Measurements from ENCODE around the gene STXBP5.

The STXBP5 gene

DNA sequence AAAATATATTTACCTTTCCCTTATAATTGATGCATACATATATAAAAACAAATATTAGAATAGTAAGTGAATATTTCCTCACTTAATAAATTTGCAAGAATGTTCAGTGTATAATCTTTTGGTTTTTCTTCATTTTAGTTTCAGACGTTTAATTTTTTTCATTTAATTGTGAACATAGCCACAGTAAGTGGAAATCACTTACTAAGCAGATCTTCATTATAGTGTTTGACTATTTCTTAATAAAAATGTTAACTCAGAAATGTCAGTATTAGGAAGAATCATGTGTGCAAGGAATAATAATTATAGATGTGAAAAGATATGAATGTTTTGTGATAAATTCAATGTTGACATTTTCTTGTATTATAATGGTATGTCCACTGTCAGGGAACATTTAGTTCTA is 27.4 kb downstream of the STXBP5 start:
- no peak overlapping the region for H3K4me3 ChIP-seq (ENCODE audit: low read length)
- no peak for TF ChIP-seq CTCF (IDR thresholded peaks at IDR 0.05; ENCODE audit: insufficient read depth, low read depth, low read length, missing control alignments)
- no peak for DNase-seq (ENCODE audit: low read depth)

GRCh38 chr6:147234685-147235084 is 30.5 kb downstream of the STXBP5 start:
- no peak for TF ChIP-seq CTCF (IDR thresholded peaks at IDR 0.05; ENCODE audit: insufficient read depth, low read depth, low read length, missing control alignments)
- DNase-seq (ENCODE audit: low read depth), result no peak
- H3K4me3 ChIP-seq (ENCODE audit: low read length), result no peak overlapping the region

GRCh38 chr6:147238164-147238563 is 33.9 kb downstream of the STXBP5 start:
- no peak for TF ChIP-seq CTCF (IDR thresholded peaks at IDR 0.05; ENCODE audit: insufficient read depth, low read depth, low read length, missing control alignments)
- DNase-seq (ENCODE audit: low read depth), result no peak
- H3K4me3 ChIP-seq (ENCODE audit: low read length), result no peak overlapping the region

DNA sequence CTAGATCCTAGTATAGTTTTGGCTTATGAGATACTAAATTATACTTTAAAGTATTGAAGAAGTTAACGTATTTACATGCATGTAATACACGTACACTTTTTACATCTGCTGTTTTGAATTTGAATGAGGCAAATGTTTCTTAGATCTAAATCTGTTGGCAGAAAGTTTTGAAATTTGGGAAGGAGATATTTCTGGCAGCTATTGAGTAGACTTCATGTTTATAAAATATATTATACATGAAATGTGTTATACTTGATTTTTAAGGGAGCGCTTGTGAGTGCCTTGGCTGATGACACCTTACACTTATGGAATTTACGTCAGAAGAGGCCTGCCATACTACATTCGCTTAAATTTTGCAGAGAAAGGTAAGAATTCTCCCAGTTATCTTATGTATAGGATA is 34.7 kb downstream of the STXBP5 start:
- no peak overlapping the region for H3K4me3 ChIP-seq (ENCODE audit: low read length)
- TF ChIP-seq CTCF (IDR thresholded peaks at IDR 0.05; ENCODE audit: insufficient read depth, low read depth, low read length, missing control alignments), result no peak
- no peak for DNase-seq (ENCODE audit: low read depth)

- H3K4me3 ChIP-seq (ENCODE audit: low read length), result no peak overlapping the region
- no peak for DNase-seq (ENCODE audit: low read depth)
- no peak for TF ChIP-seq CTCF (IDR thresholded peaks at IDR 0.05; ENCODE audit: insufficient read depth, low read depth, low read length, missing control alignments)
Observed at GRCh38 chr6:147244832-147245231, 40.6 kb downstream of the STXBP5 start.

DNA sequence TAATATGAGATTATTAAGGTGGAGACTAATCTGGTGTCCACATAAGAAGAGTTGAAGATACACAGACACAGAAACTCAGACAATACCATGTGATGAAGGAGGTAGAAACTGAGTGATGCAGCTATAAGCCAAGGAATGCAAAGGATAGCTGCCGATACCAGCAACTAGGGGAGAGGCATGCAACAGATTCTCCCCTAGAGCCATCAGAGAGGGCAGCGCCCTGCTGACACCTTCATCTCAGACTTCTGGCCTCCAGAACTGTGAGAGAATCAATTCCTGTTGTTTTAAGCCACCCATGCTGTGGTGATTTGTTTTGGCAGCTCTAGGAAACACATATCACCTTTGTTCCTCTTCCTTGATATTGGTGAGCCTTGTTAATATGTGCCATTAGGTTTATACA is 41.5 kb downstream of the STXBP5 start:
- no peak for DNase-seq (ENCODE audit: low read depth)
- no peak for TF ChIP-seq CTCF (IDR thresholded peaks at IDR 0.05; ENCODE audit: insufficient read depth, low read depth, low read length, missing control alignments)
- no peak overlapping the region for H3K4me3 ChIP-seq (ENCODE audit: low read length)

DNA sequence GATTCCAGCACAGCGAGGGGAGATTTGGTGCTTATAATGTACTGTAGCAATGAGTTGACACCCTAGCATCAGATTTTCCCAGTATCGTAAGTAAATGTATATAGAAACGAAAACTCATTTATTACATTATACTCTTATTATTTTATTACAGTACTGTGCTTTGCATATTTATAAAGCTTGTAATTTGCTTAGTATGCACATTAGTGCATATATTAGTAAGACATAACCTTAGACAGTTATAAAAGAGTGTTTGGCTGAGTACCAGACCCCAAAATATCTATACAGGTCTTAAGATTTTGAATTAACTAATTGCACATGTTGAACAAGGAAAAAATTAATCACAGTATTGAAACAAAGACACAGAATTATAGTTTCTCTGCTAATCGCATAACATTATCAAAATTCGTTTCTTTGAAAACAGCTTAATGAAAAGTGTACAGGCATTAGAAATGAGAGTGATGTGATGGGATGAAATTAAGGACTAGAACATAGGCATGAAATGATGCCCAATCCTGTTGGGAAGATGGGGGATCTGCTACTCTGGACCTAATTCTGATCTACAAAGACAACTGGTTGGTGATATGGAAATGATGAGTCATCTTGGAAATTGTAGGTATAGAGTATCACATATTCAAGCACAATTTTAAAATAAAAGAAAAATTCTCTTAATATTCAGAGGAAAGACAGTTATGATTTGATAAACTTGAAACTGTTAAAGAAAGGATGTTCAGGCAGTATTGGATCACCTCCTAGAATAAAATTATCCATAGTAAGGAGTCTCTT is 42.8 kb downstream of the STXBP5 start:
- DNase-seq (ENCODE audit: low read depth), result no peak
- no peak for TF ChIP-seq CTCF (IDR thresholded peaks at IDR 0.05; ENCODE audit: insufficient read depth, low read depth, low read length, missing control alignments)
- H3K4me3 ChIP-seq (ENCODE audit: low read length), result no peak overlapping the region
